Limb (tissue), 2 donors: ENCODE results near the gene PSD2.

Experiments used
- DNase-seq, 2 donors: peaks; one replicate each; pipeline ENCODE4 v3.0.0-alpha.2; 2016; ENCODE audit errors: extremely low spot score in 2 of 2

Gene PSD2

GRCh38 chr5:139835656-139836055 is 40.0 kb downstream of the PSD2 start:
- DNase-seq, result no peak

GRCh38 chr5:139836469-139837208 is 41.0 kb downstream of the PSD2 start:
- no peak for DNase-seq

- DNase-seq, result no peak
Measured at GRCh38 chr5:139837711-139838380, 42.2 kb downstream of the PSD2 start.

GRCh38 chr5:139838381-139839197 is 43.0 kb downstream of the PSD2 start:
- no peak for DNase-seq

- no peak for DNase-seq
Measured at GRCh38 chr5:139839232-139839815, 43.7 kb downstream of the PSD2 start.

- peak in 1 of 2 donors; percentile 7 for DNase-seq
Measured at GRCh38 chr5:139839918-139840317, 44.3 kb downstream of the PSD2 start.

GRCh38 chr5:139841549-139841948 is 45.9 kb downstream of the PSD2 start:
- DNase-seq, result no peak

- DNase-seq, result no peak
Measured at GRCh38 chr5:139842321-139842720, 46.7 kb downstream of the PSD2 start.

GRCh38 chr5:139843991-139844390 is 48.4 kb downstream of the PSD2 start:
- no peak for DNase-seq

- peak; percentile 28 to 74 for DNase-seq
Measured at GRCh38 chr5:139844472-139845145, 49.0 kb downstream of the PSD2 start.

GRCh38 chr5:139845846-139846681 is 50.5 kb downstream of the PSD2 start:
- no peak for DNase-seq

- DNase-seq, result no peak
Measured at GRCh38 chr5:139847091-139847490, 51.5 kb downstream of the PSD2 start.

GRCh38 chr5:139847790-139848507 is 52.3 kb downstream of the PSD2 start:
- DNase-seq, result peak; percentile 44 to 86

GRCh38 chr5:139848508-139849100 is 53.0 kb downstream of the PSD2 start:
- DNase-seq, result no peak

- DNase-seq, result no peak
Measured at GRCh38 chr5:139849501-139849900, 53.9 kb downstream of the PSD2 start.

GRCh38 chr5:139849942-139850341 is 54.3 kb downstream of the PSD2 start:
- DNase-seq, result no peak

- no peak for DNase-seq
Measured at GRCh38 chr5:139850423-139851016, 54.9 kb downstream of the PSD2 start.

- no peak for DNase-seq
Measured at GRCh38 chr5:139851558-139851957, 56.0 kb downstream of the PSD2 start.

- DNase-seq, result no peak
Measured at GRCh38 chr5:139852696-139853095, 57.1 kb downstream of the PSD2 start.
